Liver (tissue), 3 donors: ENCODE measurements around the gene TMPRSS9.

ENCODE experiments used
- EGR1 ChIP-seq, 2 donors: IDR thresholded peaks; 2 replicates each; pipeline ENCODE4 v1.6.1; 2016 to 2018; ENCODE audit warnings: antibody characterized with exemption in 2 of 2, low read depth in 2 of 2
- HNF4A ChIP-seq, 2 donors: conservative IDR thresholded peaks; 2 replicates each; pipeline ENCODE4 v1.6.1; 2016; ENCODE audit warnings: antibody characterized with exemption in 2 of 2, mild to moderate bottlenecking in 2 of 2
- JUND ChIP-seq, 2 donors: IDR thresholded peaks; 2 replicates each; pipeline ENCODE4 v1.6.1; 2016; ENCODE audit warnings: antibody characterized with exemption in 2 of 2
- TAF1 ChIP-seq: conservative IDR thresholded peaks from 2 replicates; pipeline ENCODE4 v1.6.1; 2016; ENCODE audit warnings: antibody characterized with exemption, mild to moderate bottlenecking
- YY1 ChIP-seq: IDR thresholded peaks from 2 replicates; pipeline ENCODE4 v1.6.1; 2016; ENCODE audit warnings: antibody characterized with exemption, mild to moderate bottlenecking
- TF ChIP-seq, protein P1 (sequence below): fragments of 150-350 bp; IDR thresholded peaks from 2 replicates; pipeline ENCODE4 v1.5.1; 2017; ENCODE audit warnings: improper control_type of control experiment, low read depth, low read length; ENCODE audit not compliant: missing input control
- TF ChIP-seq, protein P2 (sequence below): IDR thresholded peaks from 2 replicates; pipeline ENCODE4 v1.6.1; 2016; ENCODE audit warnings: antibody characterized with exemption
- TF ChIP-seq, protein P3 (sequence below): IDR thresholded peaks from 2 replicates; pipeline ENCODE4 v1.6.1; 2016; ENCODE audit warnings: antibody characterized with exemption
- TF ChIP-seq, protein P4 (sequence below): IDR thresholded peaks from 2 replicates; pipeline ENCODE4 v1.6.1; 2016; ENCODE audit warnings: antibody characterized with exemption, mild to moderate bottlenecking
- TF ChIP-seq, protein P5 (sequence below): IDR thresholded peaks from 2 replicates; pipeline ENCODE4 v1.6.1; 2016; ENCODE audit warnings: antibody characterized with exemption
- donor health status: healthy.
- donor health status: healthy.

DNA sequence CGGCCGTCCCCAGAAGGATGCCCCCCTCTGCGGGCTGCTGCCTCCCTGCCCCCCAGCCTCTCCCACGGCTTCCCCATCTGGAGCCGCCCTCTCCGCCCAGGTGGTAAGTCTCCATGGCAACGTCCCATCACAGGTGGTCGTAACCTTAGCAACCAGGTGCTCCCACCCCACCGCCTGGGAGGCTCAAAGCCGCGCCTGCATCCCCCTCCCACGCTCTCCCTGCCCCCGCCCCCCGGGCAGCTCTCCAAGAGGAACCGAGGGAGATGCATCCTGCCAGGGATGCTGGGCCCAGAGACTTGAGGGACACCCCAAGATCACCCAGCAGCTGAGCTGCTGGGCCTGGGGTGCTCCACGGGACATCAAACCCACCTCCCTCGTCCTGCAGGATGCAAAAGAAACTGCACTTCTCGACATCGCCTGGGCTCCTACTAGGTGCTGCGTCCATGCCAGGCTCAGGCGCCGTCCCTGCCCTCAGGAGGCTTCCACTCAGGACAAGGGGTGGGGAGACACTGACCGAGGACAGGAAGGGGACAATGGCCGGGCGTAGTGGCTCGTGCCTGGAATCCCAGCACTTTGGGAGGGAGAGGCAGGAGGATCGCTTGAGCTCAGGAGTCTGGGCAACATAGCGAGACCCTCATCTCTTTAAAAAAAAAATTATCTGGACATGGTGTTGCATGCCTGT lies 47.1 kb upstream of the TMPRSS9 start:
- TF ChIP-seq, protein P1, sequence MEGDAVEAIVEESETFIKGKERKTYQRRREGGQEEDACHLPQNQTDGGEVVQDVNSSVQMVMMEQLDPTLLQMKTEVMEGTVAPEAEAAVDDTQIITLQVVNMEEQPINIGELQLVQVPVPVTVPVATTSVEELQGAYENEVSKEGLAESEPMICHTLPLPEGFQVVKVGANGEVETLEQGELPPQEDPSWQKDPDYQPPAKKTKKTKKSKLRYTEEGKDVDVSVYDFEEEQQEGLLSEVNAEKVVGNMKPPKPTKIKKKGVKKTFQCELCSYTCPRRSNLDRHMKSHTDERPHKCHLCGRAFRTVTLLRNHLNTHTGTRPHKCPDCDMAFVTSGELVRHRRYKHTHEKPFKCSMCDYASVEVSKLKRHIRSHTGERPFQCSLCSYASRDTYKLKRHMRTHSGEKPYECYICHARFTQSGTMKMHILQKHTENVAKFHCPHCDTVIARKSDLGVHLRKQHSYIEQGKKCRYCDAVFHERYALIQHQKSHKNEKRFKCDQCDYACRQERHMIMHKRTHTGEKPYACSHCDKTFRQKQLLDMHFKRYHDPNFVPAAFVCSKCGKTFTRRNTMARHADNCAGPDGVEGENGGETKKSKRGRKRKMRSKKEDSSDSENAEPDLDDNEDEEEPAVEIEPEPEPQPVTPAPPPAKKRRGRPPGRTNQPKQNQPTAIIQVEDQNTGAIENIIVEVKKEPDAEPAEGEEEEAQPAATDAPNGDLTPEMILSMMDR = no peak
- TF ChIP-seq JUND (IDR thresholded peaks at IDR 0.05) = no peak
- TF ChIP-seq, protein P2, sequence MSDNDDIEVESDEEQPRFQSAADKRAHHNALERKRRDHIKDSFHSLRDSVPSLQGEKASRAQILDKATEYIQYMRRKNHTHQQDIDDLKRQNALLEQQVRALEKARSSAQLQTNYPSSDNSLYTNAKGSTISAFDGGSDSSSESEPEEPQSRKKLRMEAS = no peak
- TF ChIP-seq, protein P3, sequence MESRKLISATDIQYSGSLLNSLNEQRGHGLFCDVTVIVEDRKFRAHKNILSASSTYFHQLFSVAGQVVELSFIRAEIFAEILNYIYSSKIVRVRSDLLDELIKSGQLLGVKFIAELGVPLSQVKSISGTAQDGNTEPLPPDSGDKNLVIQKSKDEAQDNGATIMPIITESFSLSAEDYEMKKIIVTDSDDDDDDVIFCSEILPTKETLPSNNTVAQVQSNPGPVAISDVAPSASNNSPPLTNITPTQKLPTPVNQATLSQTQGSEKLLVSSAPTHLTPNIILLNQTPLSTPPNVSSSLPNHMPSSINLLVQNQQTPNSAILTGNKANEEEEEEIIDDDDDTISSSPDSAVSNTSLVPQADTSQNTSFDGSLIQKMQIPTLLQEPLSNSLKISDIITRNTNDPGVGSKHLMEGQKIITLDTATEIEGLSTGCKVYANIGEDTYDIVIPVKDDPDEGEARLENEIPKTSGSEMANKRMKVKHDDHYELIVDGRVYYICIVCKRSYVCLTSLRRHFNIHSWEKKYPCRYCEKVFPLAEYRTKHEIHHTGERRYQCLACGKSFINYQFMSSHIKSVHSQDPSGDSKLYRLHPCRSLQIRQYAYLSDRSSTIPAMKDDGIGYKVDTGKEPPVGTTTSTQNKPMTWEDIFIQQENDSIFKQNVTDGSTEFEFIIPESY = no peak
- TF ChIP-seq, protein P4, sequence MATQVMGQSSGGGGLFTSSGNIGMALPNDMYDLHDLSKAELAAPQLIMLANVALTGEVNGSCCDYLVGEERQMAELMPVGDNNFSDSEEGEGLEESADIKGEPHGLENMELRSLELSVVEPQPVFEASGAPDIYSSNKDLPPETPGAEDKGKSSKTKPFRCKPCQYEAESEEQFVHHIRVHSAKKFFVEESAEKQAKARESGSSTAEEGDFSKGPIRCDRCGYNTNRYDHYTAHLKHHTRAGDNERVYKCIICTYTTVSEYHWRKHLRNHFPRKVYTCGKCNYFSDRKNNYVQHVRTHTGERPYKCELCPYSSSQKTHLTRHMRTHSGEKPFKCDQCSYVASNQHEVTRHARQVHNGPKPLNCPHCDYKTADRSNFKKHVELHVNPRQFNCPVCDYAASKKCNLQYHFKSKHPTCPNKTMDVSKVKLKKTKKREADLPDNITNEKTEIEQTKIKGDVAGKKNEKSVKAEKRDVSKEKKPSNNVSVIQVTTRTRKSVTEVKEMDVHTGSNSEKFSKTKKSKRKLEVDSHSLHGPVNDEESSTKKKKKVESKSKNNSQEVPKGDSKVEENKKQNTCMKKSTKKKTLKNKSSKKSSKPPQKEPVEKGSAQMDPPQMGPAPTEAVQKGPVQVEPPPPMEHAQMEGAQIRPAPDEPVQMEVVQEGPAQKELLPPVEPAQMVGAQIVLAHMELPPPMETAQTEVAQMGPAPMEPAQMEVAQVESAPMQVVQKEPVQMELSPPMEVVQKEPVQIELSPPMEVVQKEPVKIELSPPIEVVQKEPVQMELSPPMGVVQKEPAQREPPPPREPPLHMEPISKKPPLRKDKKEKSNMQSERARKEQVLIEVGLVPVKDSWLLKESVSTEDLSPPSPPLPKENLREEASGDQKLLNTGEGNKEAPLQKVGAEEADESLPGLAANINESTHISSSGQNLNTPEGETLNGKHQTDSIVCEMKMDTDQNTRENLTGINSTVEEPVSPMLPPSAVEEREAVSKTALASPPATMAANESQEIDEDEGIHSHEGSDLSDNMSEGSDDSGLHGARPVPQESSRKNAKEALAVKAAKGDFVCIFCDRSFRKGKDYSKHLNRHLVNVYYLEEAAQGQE = no peak
- no peak for TF ChIP-seq YY1
- TF ChIP-seq, protein P5, sequence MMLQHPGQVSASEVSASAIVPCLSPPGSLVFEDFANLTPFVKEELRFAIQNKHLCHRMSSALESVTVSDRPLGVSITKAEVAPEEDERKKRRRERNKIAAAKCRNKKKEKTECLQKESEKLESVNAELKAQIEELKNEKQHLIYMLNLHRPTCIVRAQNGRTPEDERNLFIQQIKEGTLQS = no peak
- TF ChIP-seq HNF4A (conservative IDR thresholded peaks at IDR 0.05) = no peak
- no peak for TF ChIP-seq TAF1
- TF ChIP-seq EGR1 (IDR thresholded peaks at IDR 0.05; ENCODE audit: low read depth in 2 of 2) = no peak
